HepG2 (cell line): ENCODE data around the gene RAB5B. TPM values are rescaled to one million over a fixed set of nuclear protein-coding genes. Genes with fewer than 3 reads are reported as not detected.

ENCODE experiments used
- IRF2 ChIP-seq: IDR thresholded peaks from 2 replicates; pipeline ENCODE4 v1.6.1; 2018; ENCODE audit warnings: missing genetic modification reagents, missing compliant biosample characterization
- ZNF333 ChIP-seq: sonication (generic); formaldehyde crosslinking; IDR thresholded peaks from 2 replicates; pipeline ENCODE4 v1.4.0; 2020; ENCODE audit warnings: mild to moderate bottlenecking, missing genetic modification reagents, borderline replicate concordance
- polyA plus RNA-seq, 8 experiments: library from polyadenylated mRNA; depleted of rRNA in 3 of 8; stranded (reverse) in 7 of 8; unstranded in 1 of 8; fragments of >200 nt; fragmentation: Illumina TruSeq in 4 of 8; extraction: Trizol in 4 of 8; gene quantifications; 2 replicates each; pipeline versions ENCODE4 v1.2.1 to v1.2.3, GENCODE V29; 2011 to 2016; ENCODE audit warnings: low read depth in 4 of 8, missing spikeins in 1 of 8, mixed read lengths in 1 of 8; ENCODE audit not compliant: insufficient read depth in 1 of 8
- total RNA-seq, 5 experiments: library from RNA; depleted of rRNA; stranded (reverse); fragments of >200 nt; fragmentation: Illumina TruSeq; extraction: Trizol; gene quantifications; 2 replicates each; pipeline ENCODE4 v1.2.3, GENCODE V29; 2016; ENCODE audit warnings: low read depth in 1 of 5
- TF ChIP-seq, protein P1 (sequence below): sonication (generic); formaldehyde crosslinking; IDR thresholded peaks from 2 replicates; pipeline ENCODE4 v1.4.0; 2020; ENCODE audit warnings: missing genetic modification reagents
- TF ChIP-seq, protein P2 (sequence below): sonication (generic); formaldehyde crosslinking; IDR thresholded peaks from 2 replicates; pipeline ENCODE4 v1.4.0; 2020; ENCODE audit warnings: missing genetic modification reagents
- TF ChIP-seq, protein P3 (sequence below): sonication (generic); formaldehyde crosslinking; IDR thresholded peaks from 2 replicates; pipeline ENCODE4 v1.4.0; 2020; ENCODE audit warnings: missing genetic modification reagents
- TF ChIP-seq, protein P4 (sequence below): sonication (generic); formaldehyde crosslinking; IDR thresholded peaks from 2 replicates; pipeline ENCODE4 v1.4.0; 2020; ENCODE audit warnings: missing genetic modification reagents; ENCODE audit errors: not compliant biosample characterization
- TF ChIP-seq, protein P5 (sequence below): sonication (generic); formaldehyde crosslinking; IDR thresholded peaks from 2 replicates; pipeline ENCODE4 v1.4.0; 2020; ENCODE audit warnings: missing genetic modification reagents, mild to moderate bottlenecking, borderline replicate concordance
- TF ChIP-seq, protein P6 (sequence below): sonication (generic); formaldehyde crosslinking; IDR thresholded peaks from 2 replicates; pipeline ENCODE4 v1.4.0; 2020; ENCODE audit warnings: missing genetic modification reagents
- TF ChIP-seq, protein P7 (sequence below): sonication (generic); formaldehyde crosslinking; IDR thresholded peaks from 2 replicates; pipeline ENCODE4 v1.8.0; 2022; ENCODE audit warnings: mild to moderate bottlenecking, missing genetic modification reagents, borderline replicate concordance

RAB5B gene
- total and polyA plus RNA-seq, 2 of the 13 experiments (the other 11 are each of a cell fraction or from before 2014, with no cell fraction given), result 26.0 to 68.3 TPM

DNA sequence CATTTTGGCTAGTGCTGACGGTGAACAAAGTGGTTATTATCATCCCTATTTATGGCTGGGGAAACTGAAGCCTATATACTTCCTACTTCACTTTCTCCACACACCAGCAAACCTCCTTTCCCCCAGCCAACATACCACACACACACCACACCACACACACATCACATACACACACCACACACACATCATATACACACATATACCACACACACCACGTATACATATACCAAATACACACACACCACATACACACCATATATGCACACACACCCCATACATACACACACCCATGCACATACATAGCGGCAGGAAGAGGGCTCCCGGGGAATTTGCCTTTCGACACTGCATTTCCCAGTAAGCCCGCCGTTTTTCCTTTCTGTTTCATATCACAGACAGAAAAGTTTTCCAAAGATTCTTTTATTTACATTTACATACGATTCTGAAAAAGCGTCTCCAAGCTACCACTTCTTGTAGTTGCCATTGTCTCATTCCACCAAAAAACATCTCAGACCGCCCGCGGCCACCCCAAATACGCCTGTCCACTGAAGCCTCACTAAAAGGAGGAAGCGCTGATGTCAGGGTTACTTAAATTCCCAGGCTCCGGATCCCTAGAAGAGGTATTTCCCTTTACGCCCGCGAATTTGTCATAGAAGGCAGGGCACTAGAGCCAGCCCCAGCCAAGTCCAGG is 823 bp upstream of the RAB5B start (continued):
- TF ChIP-seq, protein P1, sequence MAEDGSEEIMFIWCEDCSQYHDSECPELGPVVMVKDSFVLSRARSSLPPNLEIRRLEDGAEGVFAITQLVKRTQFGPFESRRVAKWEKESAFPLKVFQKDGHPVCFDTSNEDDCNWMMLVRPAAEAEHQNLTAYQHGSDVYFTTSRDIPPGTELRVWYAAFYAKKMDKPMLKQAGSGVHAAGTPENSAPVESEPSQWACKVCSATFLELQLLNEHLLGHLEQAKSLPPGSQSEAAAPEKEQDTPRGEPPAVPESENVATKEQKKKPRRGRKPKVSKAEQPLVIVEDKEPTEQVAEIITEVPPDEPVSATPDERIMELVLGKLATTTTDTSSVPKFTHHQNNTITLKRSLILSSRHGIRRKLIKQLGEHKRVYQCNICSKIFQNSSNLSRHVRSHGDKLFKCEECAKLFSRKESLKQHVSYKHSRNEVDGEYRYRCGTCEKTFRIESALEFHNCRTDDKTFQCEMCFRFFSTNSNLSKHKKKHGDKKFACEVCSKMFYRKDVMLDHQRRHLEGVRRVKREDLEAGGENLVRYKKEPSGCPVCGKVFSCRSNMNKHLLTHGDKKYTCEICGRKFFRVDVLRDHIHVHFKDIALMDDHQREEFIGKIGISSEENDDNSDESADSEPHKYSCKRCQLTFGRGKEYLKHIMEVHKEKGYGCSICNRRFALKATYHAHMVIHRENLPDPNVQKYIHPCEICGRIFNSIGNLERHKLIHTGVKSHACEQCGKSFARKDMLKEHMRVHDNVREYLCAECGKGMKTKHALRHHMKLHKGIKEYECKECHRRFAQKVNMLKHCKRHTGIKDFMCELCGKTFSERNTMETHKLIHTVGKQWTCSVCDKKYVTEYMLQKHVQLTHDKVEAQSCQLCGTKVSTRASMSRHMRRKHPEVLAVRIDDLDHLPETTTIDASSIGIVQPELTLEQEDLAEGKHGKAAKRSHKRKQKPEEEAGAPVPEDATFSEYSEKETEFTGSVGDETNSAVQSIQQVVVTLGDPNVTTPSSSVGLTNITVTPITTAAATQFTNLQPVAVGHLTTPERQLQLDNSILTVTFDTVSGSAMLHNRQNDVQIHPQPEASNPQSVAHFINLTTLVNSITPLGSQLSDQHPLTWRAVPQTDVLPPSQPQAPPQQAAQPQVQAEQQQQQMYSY (CRISPR knock-in tag), result no peak
- TF ChIP-seq, protein P2, sequence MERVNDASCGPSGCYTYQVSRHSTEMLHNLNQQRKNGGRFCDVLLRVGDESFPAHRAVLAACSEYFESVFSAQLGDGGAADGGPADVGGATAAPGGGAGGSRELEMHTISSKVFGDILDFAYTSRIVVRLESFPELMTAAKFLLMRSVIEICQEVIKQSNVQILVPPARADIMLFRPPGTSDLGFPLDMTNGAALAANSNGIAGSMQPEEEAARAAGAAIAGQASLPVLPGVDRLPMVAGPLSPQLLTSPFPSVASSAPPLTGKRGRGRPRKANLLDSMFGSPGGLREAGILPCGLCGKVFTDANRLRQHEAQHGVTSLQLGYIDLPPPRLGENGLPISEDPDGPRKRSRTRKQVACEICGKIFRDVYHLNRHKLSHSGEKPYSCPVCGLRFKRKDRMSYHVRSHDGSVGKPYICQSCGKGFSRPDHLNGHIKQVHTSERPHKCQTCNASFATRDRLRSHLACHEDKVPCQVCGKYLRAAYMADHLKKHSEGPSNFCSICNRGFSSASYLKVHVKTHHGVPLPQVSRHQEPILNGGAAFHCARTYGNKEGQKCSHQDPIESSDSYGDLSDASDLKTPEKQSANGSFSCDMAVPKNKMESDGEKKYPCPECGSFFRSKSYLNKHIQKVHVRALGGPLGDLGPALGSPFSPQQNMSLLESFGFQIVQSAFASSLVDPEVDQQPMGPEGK (CRISPR knock-in tag), result 0 out of 2 replicates have a peak, but pooled peaks have one; percentile 9
- TF ChIP-seq, protein P3, sequence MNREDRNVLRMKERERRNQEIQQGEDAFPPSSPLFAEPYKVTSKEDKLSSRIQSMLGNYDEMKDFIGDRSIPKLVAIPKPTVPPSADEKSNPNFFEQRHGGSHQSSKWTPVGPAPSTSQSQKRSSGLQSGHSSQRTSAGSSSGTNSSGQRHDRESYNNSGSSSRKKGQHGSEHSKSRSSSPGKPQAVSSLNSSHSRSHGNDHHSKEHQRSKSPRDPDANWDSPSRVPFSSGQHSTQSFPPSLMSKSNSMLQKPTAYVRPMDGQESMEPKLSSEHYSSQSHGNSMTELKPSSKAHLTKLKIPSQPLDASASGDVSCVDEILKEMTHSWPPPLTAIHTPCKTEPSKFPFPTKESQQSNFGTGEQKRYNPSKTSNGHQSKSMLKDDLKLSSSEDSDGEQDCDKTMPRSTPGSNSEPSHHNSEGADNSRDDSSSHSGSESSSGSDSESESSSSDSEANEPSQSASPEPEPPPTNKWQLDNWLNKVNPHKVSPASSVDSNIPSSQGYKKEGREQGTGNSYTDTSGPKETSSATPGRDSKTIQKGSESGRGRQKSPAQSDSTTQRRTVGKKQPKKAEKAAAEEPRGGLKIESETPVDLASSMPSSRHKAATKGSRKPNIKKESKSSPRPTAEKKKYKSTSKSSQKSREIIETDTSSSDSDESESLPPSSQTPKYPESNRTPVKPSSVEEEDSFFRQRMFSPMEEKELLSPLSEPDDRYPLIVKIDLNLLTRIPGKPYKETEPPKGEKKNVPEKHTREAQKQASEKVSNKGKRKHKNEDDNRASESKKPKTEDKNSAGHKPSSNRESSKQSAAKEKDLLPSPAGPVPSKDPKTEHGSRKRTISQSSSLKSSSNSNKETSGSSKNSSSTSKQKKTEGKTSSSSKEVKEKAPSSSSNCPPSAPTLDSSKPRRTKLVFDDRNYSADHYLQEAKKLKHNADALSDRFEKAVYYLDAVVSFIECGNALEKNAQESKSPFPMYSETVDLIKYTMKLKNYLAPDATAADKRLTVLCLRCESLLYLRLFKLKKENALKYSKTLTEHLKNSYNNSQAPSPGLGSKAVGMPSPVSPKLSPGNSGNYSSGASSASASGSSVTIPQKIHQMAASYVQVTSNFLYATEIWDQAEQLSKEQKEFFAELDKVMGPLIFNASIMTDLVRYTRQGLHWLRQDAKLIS (CRISPR knock-in tag), result no peak
- TF ChIP-seq, protein P4, sequence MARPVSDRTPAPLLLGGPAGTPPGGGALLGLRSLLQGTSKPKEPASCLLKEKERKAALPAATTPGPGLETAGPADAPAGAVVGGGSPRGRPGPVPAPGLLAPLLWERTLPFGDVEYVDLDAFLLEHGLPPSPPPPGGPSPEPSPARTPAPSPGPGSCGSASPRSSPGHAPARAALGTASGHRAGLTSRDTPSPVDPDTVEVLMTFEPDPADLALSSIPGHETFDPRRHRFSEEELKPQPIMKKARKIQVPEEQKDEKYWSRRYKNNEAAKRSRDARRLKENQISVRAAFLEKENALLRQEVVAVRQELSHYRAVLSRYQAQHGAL (CRISPR knock-in tag), result no peak
- TF ChIP-seq IRF2 (CRISPR knock-in tag) (no peak), ZNF333 (no peak)
- TF ChIP-seq, protein P5, sequence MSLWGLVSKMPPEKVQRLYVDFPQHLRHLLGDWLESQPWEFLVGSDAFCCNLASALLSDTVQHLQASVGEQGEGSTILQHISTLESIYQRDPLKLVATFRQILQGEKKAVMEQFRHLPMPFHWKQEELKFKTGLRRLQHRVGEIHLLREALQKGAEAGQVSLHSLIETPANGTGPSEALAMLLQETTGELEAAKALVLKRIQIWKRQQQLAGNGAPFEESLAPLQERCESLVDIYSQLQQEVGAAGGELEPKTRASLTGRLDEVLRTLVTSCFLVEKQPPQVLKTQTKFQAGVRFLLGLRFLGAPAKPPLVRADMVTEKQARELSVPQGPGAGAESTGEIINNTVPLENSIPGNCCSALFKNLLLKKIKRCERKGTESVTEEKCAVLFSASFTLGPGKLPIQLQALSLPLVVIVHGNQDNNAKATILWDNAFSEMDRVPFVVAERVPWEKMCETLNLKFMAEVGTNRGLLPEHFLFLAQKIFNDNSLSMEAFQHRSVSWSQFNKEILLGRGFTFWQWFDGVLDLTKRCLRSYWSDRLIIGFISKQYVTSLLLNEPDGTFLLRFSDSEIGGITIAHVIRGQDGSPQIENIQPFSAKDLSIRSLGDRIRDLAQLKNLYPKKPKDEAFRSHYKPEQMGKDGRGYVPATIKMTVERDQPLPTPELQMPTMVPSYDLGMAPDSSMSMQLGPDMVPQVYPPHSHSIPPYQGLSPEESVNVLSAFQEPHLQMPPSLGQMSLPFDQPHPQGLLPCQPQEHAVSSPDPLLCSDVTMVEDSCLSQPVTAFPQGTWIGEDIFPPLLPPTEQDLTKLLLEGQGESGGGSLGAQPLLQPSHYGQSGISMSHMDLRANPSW (CRISPR knock-in tag), result no peak
- TF ChIP-seq, protein P6, sequence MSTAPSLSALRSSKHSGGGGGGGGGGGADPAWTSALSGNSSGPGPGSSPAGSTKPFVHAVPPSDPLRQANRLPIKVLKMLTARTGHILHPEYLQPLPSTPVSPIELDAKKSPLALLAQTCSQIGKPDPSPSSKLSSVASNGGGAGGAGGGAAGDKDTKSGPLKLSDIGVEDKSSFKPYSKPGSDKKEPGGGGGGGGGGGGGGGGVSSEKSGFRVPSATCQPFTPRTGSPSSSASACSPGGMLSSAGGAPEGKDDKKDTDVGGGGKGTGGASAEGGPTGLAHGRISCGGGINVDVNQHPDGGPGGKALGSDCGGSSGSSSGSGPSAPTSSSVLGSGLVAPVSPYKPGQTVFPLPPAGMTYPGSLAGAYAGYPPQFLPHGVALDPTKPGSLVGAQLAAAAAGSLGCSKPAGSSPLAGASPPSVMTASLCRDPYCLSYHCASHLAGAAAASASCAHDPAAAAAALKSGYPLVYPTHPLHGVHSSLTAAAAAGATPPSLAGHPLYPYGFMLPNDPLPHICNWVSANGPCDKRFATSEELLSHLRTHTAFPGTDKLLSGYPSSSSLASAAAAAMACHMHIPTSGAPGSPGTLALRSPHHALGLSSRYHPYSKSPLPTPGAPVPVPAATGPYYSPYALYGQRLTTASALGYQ (CRISPR knock-in tag), result 0 out of 2 replicates have a peak, but pooled peaks have one; percentile 6
- TF ChIP-seq, protein P7, sequence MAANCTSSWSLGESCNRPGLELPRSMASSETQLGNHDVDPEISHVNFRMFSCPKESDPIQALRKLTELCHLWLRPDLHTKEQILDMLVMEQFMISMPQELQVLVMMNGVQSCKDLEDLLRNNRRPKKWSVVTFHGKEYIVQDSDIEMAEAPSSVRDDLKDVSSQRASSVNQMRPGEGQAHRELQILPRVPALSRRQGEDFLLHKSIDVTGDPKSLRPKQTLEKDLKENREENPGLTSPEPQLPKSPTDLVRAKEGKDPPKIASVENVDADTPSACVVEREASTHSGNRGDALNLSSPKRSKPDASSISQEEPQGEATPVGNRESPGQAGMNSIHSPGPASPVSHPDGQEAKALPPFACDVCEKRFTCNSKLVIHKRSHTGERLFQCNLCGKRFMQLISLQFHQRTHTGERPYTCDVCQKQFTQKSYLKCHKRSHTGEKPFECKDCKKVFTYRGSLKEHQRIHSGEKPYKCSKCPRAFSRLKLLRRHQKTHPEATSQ, result no peak
